Type B pancreatic cell (in vitro differentiated cells): Measurements from ENCODE around the gene CASKIN1. TPM values are rescaled to one million over a fixed set of nuclear protein-coding genes. Genes with fewer than 3 reads are reported as not detected.
"Not testable (repeated sequence)": the region's sequence is repeated elsewhere in the genome, so short reads cannot be mapped to it uniquely, and the experiment has no call there.

ENCODE experiments used
- DNase-seq: peaks from one replicate; pipeline ENCODE4 v3.0.0; 2021; ENCODE audit warnings: mixed read lengths; ENCODE audit not compliant: unreplicated experiment; ENCODE audit errors: extremely low spot score
- H3K27ac Mint-ChIP-seq: 2 replicates; pipeline ENCODE4 v1.8.0; 2021; ENCODE audit warnings: mild to moderate bottlenecking, mixed read lengths
- H3K27me3 Mint-ChIP-seq: 2 replicates; pipeline ENCODE4 v1.8.0; 2021; ENCODE audit warnings: mixed read lengths
- H3K36me3 Mint-ChIP-seq: 2 replicates; pipeline ENCODE4 v1.8.0; 2021; ENCODE audit warnings: mixed read lengths
- H3K4me1 Mint-ChIP-seq: one replicate; pipeline ENCODE4 v1.8.0; 2021; ENCODE audit warnings: mixed read lengths; ENCODE audit not compliant: unreplicated experiment
- H3K4me3 Mint-ChIP-seq: 2 replicates; pipeline ENCODE4 v1.8.0; 2021; ENCODE audit warnings: mild to moderate bottlenecking, mixed read lengths
- H3K9me3 Mint-ChIP-seq: 2 replicates; pipeline ENCODE4 v1.8.0; 2021; ENCODE audit warnings: mixed read lengths
- total RNA-seq: library from RNA; stranded (reverse); gene quantifications from 2 replicates; pipeline ENCODE4 v1.2.1, GENCODE V29; 2021; ENCODE audit warnings: low replicate concordance
- TF ChIP-seq, protein P1 (sequence below): fragments of 200-600 bp; sonication (generic); conservative IDR thresholded peaks from 2 replicates; pipeline ENCODE4 v1.5.0; 2021; ENCODE audit warnings: antibody characterized with exemption, mild to moderate bottlenecking

Gene CASKIN1
- total RNA-seq, 1 donor from 2014 or later = 6.3 TPM

- DNase-seq = no peak
- H3K27me3 Mint-ChIP-seq = peaks cover 3% of the 10 kb centered on the region
Measured at GRCh38 chr16:2243031-2243528, 46.7 kb upstream of the CASKIN1 start.

GRCh38 chr16:2242598-2242997 lies 46.2 kb upstream of the CASKIN1 start:
- peaks cover 7% of the 10 kb centered on the region for H3K36me3 Mint-ChIP-seq
- H3K4me3 Mint-ChIP-seq = no peak overlapping the region
- peak overlapping the region; percentile 7 for H3K27ac Mint-ChIP-seq
- no peaks in the 10 kb centered on the region for H3K9me3 Mint-ChIP-seq
- no peaks in the 10 kb centered on the region for H3K4me1 Mint-ChIP-seq
- H3K27me3 Mint-ChIP-seq = peaks cover 5% of the 10 kb centered on the region
- no peak for DNase-seq
- TF ChIP-seq, protein P1, sequence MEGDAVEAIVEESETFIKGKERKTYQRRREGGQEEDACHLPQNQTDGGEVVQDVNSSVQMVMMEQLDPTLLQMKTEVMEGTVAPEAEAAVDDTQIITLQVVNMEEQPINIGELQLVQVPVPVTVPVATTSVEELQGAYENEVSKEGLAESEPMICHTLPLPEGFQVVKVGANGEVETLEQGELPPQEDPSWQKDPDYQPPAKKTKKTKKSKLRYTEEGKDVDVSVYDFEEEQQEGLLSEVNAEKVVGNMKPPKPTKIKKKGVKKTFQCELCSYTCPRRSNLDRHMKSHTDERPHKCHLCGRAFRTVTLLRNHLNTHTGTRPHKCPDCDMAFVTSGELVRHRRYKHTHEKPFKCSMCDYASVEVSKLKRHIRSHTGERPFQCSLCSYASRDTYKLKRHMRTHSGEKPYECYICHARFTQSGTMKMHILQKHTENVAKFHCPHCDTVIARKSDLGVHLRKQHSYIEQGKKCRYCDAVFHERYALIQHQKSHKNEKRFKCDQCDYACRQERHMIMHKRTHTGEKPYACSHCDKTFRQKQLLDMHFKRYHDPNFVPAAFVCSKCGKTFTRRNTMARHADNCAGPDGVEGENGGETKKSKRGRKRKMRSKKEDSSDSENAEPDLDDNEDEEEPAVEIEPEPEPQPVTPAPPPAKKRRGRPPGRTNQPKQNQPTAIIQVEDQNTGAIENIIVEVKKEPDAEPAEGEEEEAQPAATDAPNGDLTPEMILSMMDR = no peak

More at GRCh38 chr16:2243031-2243528, 46.7 kb upstream of the CASKIN1 start:
- Mint-ChIP-seq H3K36me3 (peaks cover 7% of the 10 kb centered on the region), H3K27ac (no peak overlapping the region), H3K4me1 (no peaks in the 10 kb centered on the region), H3K9me3 (no peaks in the 10 kb centered on the region), H3K4me3 (no peak overlapping the region)
- TF ChIP-seq, protein P1 = no peak

DNA sequence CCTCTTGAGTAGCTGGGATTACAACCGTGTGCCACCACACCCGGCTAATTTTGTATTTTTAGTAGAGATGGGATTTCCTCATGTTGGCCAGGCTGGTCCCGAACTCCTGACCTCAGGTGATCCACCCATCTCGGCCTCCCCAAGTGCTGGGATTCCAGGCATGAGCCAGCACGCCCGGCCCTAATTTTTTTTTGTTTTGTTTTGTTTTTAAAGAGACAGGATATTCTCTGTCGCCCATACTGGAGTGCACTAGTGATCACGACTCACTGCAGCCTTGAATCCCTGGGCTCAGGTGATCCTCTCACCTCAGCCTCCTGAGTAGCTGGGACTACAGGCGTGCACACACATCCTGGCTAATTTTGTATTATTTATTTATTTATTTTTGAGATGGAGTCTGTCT lies 43.9 kb upstream of the CASKIN1 start:
- not testable (repeated sequence) for H3K4me3 Mint-ChIP-seq, DNase-seq, H3K9me3 Mint-ChIP-seq, H3K36me3 Mint-ChIP-seq, H3K4me1 Mint-ChIP-seq, H3K27ac Mint-ChIP-seq
- peaks cover 18% of the 10 kb centered on the region for H3K27me3 Mint-ChIP-seq

- no peak overlapping the region for H3K4me3 Mint-ChIP-seq
Measured at GRCh38 chr16:2238838-2239675, 42.7 kb upstream of the CASKIN1 start.

DNA sequence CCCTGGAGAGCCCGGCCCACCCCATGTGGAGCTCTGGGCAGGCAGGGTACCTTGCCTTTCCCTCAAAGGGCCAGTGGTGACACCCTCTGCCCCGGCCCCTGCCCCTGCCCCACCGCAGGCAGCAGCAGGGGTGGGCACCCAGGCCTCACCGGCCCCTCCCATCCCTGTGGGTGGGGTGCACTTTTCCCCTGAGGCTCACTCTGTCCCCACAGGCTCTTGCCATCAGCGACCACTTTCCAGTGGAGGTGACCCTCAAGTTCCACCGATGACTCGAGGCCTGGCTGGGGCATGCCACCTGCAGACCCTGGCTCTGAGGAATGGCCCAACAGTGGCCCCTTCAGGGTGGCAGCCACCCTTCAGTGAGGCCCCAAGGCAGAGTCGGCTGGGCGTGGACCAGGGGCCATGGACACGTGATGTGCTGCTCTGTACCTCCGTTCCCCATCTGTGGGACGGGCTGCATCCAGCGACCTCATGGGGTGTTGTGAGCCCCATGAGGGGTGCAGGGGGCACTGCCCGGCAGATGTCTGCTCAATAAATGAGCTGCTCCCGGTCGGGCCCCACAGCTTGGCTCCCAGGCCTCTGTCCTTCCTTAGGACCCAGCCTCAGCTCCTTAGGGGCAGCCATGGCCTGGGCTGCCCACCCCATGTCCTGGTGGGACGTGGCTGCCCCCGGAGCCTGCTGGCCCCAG lies 41.9 kb upstream of the CASKIN1 start:
- H3K4me3 Mint-ChIP-seq = no peak overlapping the region
- H3K27me3 Mint-ChIP-seq = peaks cover 19% of the 10 kb centered on the region
- no peak overlapping the region for H3K27ac Mint-ChIP-seq
- H3K36me3 Mint-ChIP-seq = peaks cover 7% of the 10 kb centered on the region
- no peaks in the 10 kb centered on the region for H3K4me1 Mint-ChIP-seq
- TF ChIP-seq, protein P1 = no peak
- no peak for DNase-seq
- no peaks in the 10 kb centered on the region for H3K9me3 Mint-ChIP-seq

More at GRCh38 chr16:2238838-2239675, 42.7 kb upstream of the CASKIN1 start:
- Mint-ChIP-seq H3K36me3 (peaks cover 7% of the 10 kb centered on the region), H3K27me3 (peaks cover 19% of the 10 kb centered on the region), H3K27ac (no peak overlapping the region), H3K9me3 (no peaks in the 10 kb centered on the region), H3K4me1 (no peaks in the 10 kb centered on the region)
- TF ChIP-seq, protein P1 = no peak
- no peak for DNase-seq
